ENCODE results near the gene CCDC68. TPM values are rescaled to one million over a fixed set of nuclear protein-coding genes. Genes with fewer than 3 reads are reported as not detected.

Gene CCDC68
- total and polyA plus RNA-seq, 2 of the 8 experiments (the other 6 are each of a cell fraction or from before 2014, with no cell fraction given), result 0.06 to 0.80 TPM

DNA sequence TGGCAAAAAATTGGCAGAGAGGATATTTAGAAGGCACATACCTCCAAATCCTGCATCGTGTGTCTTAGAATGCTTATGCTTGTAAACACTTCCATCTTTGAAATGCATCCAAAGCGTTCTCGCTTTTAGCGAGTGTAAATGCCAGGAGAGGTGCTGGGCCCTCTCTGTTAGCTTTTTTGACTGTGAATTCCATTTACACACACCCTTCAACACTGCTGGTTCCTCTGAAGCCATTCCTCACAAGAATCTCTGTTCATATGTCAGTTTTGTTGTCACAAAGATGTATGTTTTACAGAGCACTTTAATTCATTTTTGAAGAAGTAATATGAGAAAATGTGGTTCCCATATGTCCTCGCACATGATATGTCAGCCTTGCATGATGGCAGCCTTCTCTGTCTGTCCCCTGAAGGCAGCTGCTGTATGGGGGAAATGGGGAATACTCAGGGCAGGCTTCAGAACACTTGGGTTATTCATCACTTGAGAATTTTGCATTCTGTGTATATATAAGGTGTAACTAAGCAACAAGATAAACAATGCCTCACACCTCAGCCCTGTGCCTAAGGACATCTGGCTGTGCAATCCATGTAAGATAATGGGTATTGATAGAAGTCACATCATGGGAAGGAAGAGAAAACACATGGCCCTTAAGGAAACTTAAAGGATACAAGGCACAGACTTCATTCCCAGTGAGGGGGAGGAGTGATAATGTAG is 78.7 kb downstream of the CCDC68 start:
- Histone ChIP-seq H3K79me2 (ENCODE audit: control insufficient read depth in 1 of 2, insufficient read depth in 2 of 2, low read length in 2 of 2) (no peaks in the 10 kb centered on the region), H2BK120ac (replicated peaks; ENCODE audit: low read depth, low read length) (no peak overlapping the region), H3K23me2 (ENCODE audit: low read depth, low read length) (no peaks in the 10 kb centered on the region), H3K9me3 (ENCODE audit: insufficient read depth in 2 of 2, low read depth in 1 of 2, low read length in 1 of 2) (no peaks in the 10 kb centered on the region), H4K91ac (replicated peaks; ENCODE audit: insufficient read length, low read length) (no peak overlapping the region), H3K9ac (replicated peaks in 1 of 4; ENCODE audit: extremely low read depth in 1 of 4, low read depth in 3 of 4, low read length in 3 of 4) (no peak overlapping the region), H3K27ac (ENCODE audit: low read depth, low read length) (no peak overlapping the region), H3K56ac (replicated peaks; ENCODE audit: insufficient read length, low read depth, low read length) (no peak overlapping the region), H3K4me3 (ENCODE audit: extremely low read depth in 1 of 4, insufficient read depth in 2 of 4, low read depth in 3 of 4, low read length in 4 of 4) (no peak overlapping the region), H4K20me1 (replicated peaks in 1 of 2; ENCODE audit: control insufficient read depth in 1 of 2, insufficient read depth in 2 of 2, low read length in 2 of 2) (no peaks in the 10 kb centered on the region), H2BK20ac (ENCODE audit: low read length) (no peak overlapping the region), H3K23ac (ENCODE audit: insufficient read length) (no peak overlapping the region), H2BK15ac (ENCODE audit: low read length) (no peak overlapping the region), H2AFZ (ENCODE audit: low read length) (no peak overlapping the region), H3K27me3 (replicated peaks in 1 of 4; ENCODE audit: control insufficient read depth in 3 of 4, extremely low read depth in 1 of 4, insufficient read depth in 3 of 4, low read length in 3 of 4) (peaks cover 0 to 3% (median 2%) of the 10 kb centered on the region in 4 experiments; a peak in 2 of 7 replicates), H2BK5ac (ENCODE audit: low read depth, low read length) (no peak overlapping the region), H3K18ac (ENCODE audit: extremely low read depth, low read length) (no peak overlapping the region), H3K4me1 (replicated peaks in 1 of 4; ENCODE audit: control insufficient read depth in 3 of 4, insufficient read depth in 4 of 4, low read length in 3 of 4) (no peaks in the 10 kb centered on the region), H4K8ac (ENCODE audit: extremely low read depth, insufficient read depth, low read length) (no peak overlapping the region), H4K5ac (ENCODE audit: insufficient read length, low read depth, low read length) (no peak overlapping the region), H2BK12ac (ENCODE audit: low read depth, low read length) (no peak overlapping the region), H3K14ac (ENCODE audit: insufficient read length) (no peak overlapping the region), H3K4ac (replicated peaks; ENCODE audit: insufficient read length, low read depth, low read length) (no peak overlapping the region), H3K36me3 (ENCODE audit: control insufficient read depth in 2 of 4, insufficient read depth in 4 of 4, low read length in 3 of 4) (no peaks in the 10 kb centered on the region), H3K4me2 (ENCODE audit: insufficient read depth in 1 of 2, low read depth in 2 of 2, low read length in 2 of 2) (no peak overlapping the region), H3K79me1 (ENCODE audit: low read depth, low read length) (no peaks in the 10 kb centered on the region), H2AK5ac (ENCODE audit: low read depth, low read length) (no peak overlapping the region)
- WGBS, 2 experiments (ENCODE audit: extremely low coverage in 1 of 2, insufficient coverage in 1 of 2, insufficient read length in 1 of 2, insufficient replicate concordance in 2 of 2, low coverage in 1 of 2, low lambda C conversion rate in 2 of 2, missing lambda C conversion rate in 1 of 2), result 83% methylated on average over 5 of the region's 5 CpGs; no CpG with 5 or more reads in 1 of the 2 experiments
- DNase-seq (ENCODE audit: low read depth in 1 of 2, low spot score in 2 of 2), result no peak
- TF ChIP-seq KDM5A (IDR thresholded peaks at IDR 0.05; ENCODE audit: low read length) (no peak), SUZ12 (IDR thresholded peaks at IDR 0.05; ENCODE audit: low read length) (no peak), FOSL1 (IDR thresholded peaks at IDR 0.05; ENCODE audit: insufficient read depth, low read depth, low read length) (no peak), EZH2 (IDR thresholded peaks at IDR 0.05; ENCODE audit: low read depth, low read length, severe bottlenecking) (no peak), TAF7 (optimal IDR thresholded peaks at IDR 0.05; ENCODE audit: borderline replicate concordance, low read depth, low read length) (no peak)
- POLR2A ChIA-PET (ENCODE audit: partially characterized antibody), result interaction anchor here (0.6 kb wide), 1 partner anchor 234 kb away, joined by 3 read pairs; no protein-coding TSS in a partner anchor
- CTCF ChIA-PET (ENCODE audit: partially characterized antibody), result interaction anchor here (1.6 kb wide), 1 partner anchor 10 kb away, joined by 3 read pairs; no protein-coding TSS in a partner anchor
- FAIRE-seq, result no peak

All from H1 (cell line).